K562 (cell line): ENCODE data around the gene OPA3. TPM values are rescaled to one million over a fixed set of nuclear protein-coding genes. Genes with fewer than 3 reads are reported as not detected.

Experiments used
- ARHGAP35 ChIP-seq: fragments of 450-650 bp; IDR thresholded peaks from 2 replicates; pipeline ENCODE4 v1.6.1; 2018; ENCODE audit not compliant: partially characterized antibody
- ARID3A ChIP-seq: IDR thresholded peaks from 2 replicates; pipeline ENCODE4 v1.6.1; 2012; ENCODE audit warnings: low read depth, low read length, improper control_type of control experiment, borderline replicate concordance
- CGGBP1 ChIP-seq: fragments of 250-450 bp; sonication (Bioruptor Pico); IDR thresholded peaks from 2 replicates; pipeline ENCODE4 v1.9.0; 2021; ENCODE audit warnings: mild to moderate bottlenecking
- CREB1 ChIP-seq, 2 experiments: sonication (generic) in 1 of 2; formaldehyde crosslinking in 1 of 2; IDR thresholded peaks; 2 replicates each; pipeline versions ENCODE4 v1.6.1 to v1.8.0; 2012 to 2022; ENCODE audit warnings: inconsistent platforms in 1 of 2, mild to moderate bottlenecking in 1 of 2, missing genetic modification reagents in 1 of 2, moderate library complexity in 1 of 2
- CREB3L1 ChIP-seq: fragments of 450-650 bp; IDR thresholded peaks from 2 replicates; pipeline ENCODE4 v1.6.1; 2014; ENCODE audit warnings: low read depth, mild to moderate bottlenecking, moderate library complexity, borderline replicate concordance
- ELK3 ChIP-seq: fragments of 450-650 bp; formaldehyde crosslinking; IDR thresholded peaks from 2 replicates; pipeline ENCODE4 v1.4.0; 2020; ENCODE audit warnings: mild to moderate bottlenecking
- ERF ChIP-seq: fragments of 450-650 bp; formaldehyde crosslinking; IDR thresholded peaks from 2 replicates; pipeline ENCODE4 v1.4.0; 2020; ENCODE audit warnings: mild to moderate bottlenecking, mixed read lengths
- ESRRB ChIP-seq: fragments of 250-450 bp; sonication (Bioruptor Pico); IDR thresholded peaks from 2 replicates; pipeline ENCODE4 v1.5.0; 2020; ENCODE audit warnings: mild to moderate bottlenecking, moderate library complexity, borderline replicate concordance
- ID3 ChIP-seq, 2 experiments: fragments of 250-450 bp in 1 of 2; fragments of 450-650 bp in 1 of 2; sonication (Bioruptor Pico) in 1 of 2; IDR thresholded peaks; 2 replicates each; pipeline versions ENCODE4 v1.6.1 to v1.8.0; 2016 to 2021; ENCODE audit warnings: mild to moderate bottlenecking in 2 of 2, moderate library complexity in 2 of 2, missing compliant biosample characterization in 1 of 2, missing genetic modification characterization in 1 of 2
- IRF1 ChIP-seq: sonication (generic); formaldehyde crosslinking; IDR thresholded peaks from 2 replicates; pipeline ENCODE4 v1.8.0; 2022; ENCODE audit warnings: missing genetic modification reagents, mild to moderate bottlenecking, borderline replicate concordance
- IRF9 ChIP-seq: fragments of 450-650 bp; IDR thresholded peaks from 2 replicates; pipeline ENCODE4 v1.6.1; 2016; ENCODE audit warnings: missing biosample characterization, missing genetic modification characterization
- JUN ChIP-seq, 2 experiments: sonication (generic) in 1 of 2; formaldehyde crosslinking in 1 of 2; IDR thresholded peaks; 2 replicates each; pipeline versions ENCODE4 v1.6.1 to v1.8.0; 2012 to 2022; ENCODE audit warnings: borderline replicate concordance in 2 of 2, mild to moderate bottlenecking in 2 of 2, improper control_type of control experiment in 1 of 2, low read depth in 1 of 2, low read length in 1 of 2, missing genetic modification reagents in 1 of 2
- MCM2 ChIP-seq: fragments of 450-650 bp; IDR thresholded peaks from 2 replicates; pipeline ENCODE4 v1.6.1; 2017; ENCODE audit warnings: low read depth, mild to moderate bottlenecking
- SMARCA5 ChIP-seq: fragments of 450-650 bp; IDR thresholded peaks from 2 replicates; pipeline ENCODE4 v1.6.1; 2016
- SUPT5H ChIP-seq: fragments of 450-650 bp; IDR thresholded peaks from 2 replicates; pipeline ENCODE4 v1.6.1; 2016
- YBX1 ChIP-seq: fragments of 450-650 bp; IDR thresholded peaks from 2 replicates; pipeline ENCODE4 v1.7.1; 2016; ENCODE audit warnings: mild to moderate bottlenecking
- ZNF586 ChIP-seq: fragments of 450-650 bp; formaldehyde crosslinking; conservative IDR thresholded peaks from 2 replicates; pipeline ENCODE4 v1.4.0; 2020; ENCODE audit warnings: mild to moderate bottlenecking, moderate library complexity
- ZNF707 ChIP-seq: fragments of 250-450 bp; sonication (Bioruptor Pico); conservative IDR thresholded peaks from 2 replicates; pipeline ENCODE4 v1.8.0; 2022; ENCODE audit warnings: inconsistent platforms, mild to moderate bottlenecking, moderate library complexity
- ZNF75A ChIP-seq: fragments of 450-650 bp; formaldehyde crosslinking; IDR thresholded peaks from 2 replicates; pipeline ENCODE4 v1.4.0; 2020; ENCODE audit warnings: mild to moderate bottlenecking
- polyA plus RNA-seq, 8 experiments: library from polyadenylated mRNA; depleted of rRNA in 4 of 8; stranded (reverse) in 5 of 8; unstranded in 3 of 8; fragments of >200 nt; fragmentation: Nextera tagmentation in 2 of 8; fragmentation: Illumina TruSeq in 1 of 8; extraction: Ambion mirVana in 2 of 8; extraction: Trizol in 1 of 8; gene quantifications; 2 replicates each; pipeline versions ENCODE4 v1.2.1 to v1.2.3, GENCODE V29; 2011 to 2014; ENCODE audit warnings: inconsistent platforms in 1 of 8, missing spikeins in 1 of 8
- total RNA-seq, 7 experiments: library from RNA; depleted of rRNA in 6 of 7; stranded (reverse); fragments of >200 nt in 6 of 7; fragmentation: Illumina TruSeq in 2 of 7; extraction: Trizol in 2 of 7; gene quantifications; 2 replicates each; pipeline versions ENCODE4 v1.2.1 to v1.2.3, GENCODE V29; 2011 to 2021; ENCODE audit warnings: low replicate concordance in 1 of 7

The OPA3 gene
- total and polyA plus RNA-seq, 9 of the 15 experiments (the other 6 are each of a cell fraction or from before 2014, with no cell fraction given) = 1.4 to 18.8 (median 9.0) TPM

GRCh38 chr19:45615795-45616703 is 31.4 kb upstream of the OPA3 start (continued):
- no peak for TF ChIP-seq CGGBP1 (CRISPR knock-in tag)
- no peak for TF ChIP-seq ESRRB (CRISPR knock-in tag)
- TF ChIP-seq ARID3A = no peak
- TF ChIP-seq ZNF75A = no peak
- TF ChIP-seq JUN (IDR thresholded peaks at IDR 0.05; ENCODE audit: borderline replicate concordance, low read depth, low read length) = no peak
- TF ChIP-seq JUN (CRISPR knock-in tag; IDR thresholded peaks at IDR 0.05; ENCODE audit: borderline replicate concordance) = no peak
- TF ChIP-seq ELK3 (CRISPR knock-in tag) = no peak
- TF ChIP-seq SMARCA5 = no peak
- no peak for TF ChIP-seq ARHGAP35
- no peak for TF ChIP-seq IRF9 (tag)
- TF ChIP-seq CREB3L1 = peak; percentile 93
- TF ChIP-seq IRF1 (CRISPR knock-in tag) = no peak
- TF ChIP-seq ZNF586 = no peak
- no peak for TF ChIP-seq MCM2
- TF ChIP-seq ERF (CRISPR knock-in tag) = no peak
- TF ChIP-seq CREB1 (IDR thresholded peaks at IDR 0.05) = no peak
- peak; percentile 57; the same call in 1 of the 2 replicates for TF ChIP-seq CREB1 (CRISPR knock-in tag; IDR thresholded peaks at IDR 0.05)
- TF ChIP-seq YBX1 = no peak
- TF ChIP-seq ZNF707 (CRISPR knock-in tag) = no peak
- no peak for TF ChIP-seq ID3 (CRISPR knock-in tag; IDR thresholded peaks at IDR 0.05)
- TF ChIP-seq ID3 (tag; IDR thresholded peaks at IDR 0.05) = no peak
- TF ChIP-seq SUPT5H = peak; percentile 69
